ENCODE results near the gene TJAP1. TPM values are rescaled to one million over a fixed set of nuclear protein-coding genes. Genes with fewer than 3 reads are reported as not detected.

Gene TJAP1
- total RNA-seq, 1 donor from 2014 or later: 11.8 TPM

- DNase-seq: no peak
Observed at GRCh38 chr6:43540507-43540906, 63.1 kb downstream of the TJAP1 start.

- DNase-seq: no peak
Observed at GRCh38 chr6:43541774-43542471, 64.6 kb downstream of the TJAP1 start.

GRCh38 chr6:43544461-43544860 lies 67.1 kb downstream of the TJAP1 start:
- no peak for DNase-seq

- DNase-seq: no peak
Observed at GRCh38 chr6:43547222-43547621, 69.9 kb downstream of the TJAP1 start.

Small RNAs within 50 kb of the gene (small RNA-seq; reads per million reads assigned to genes)
- gene MIR6780B (ENCODE audit: low replicate concordance): not detected
- gene RF00426 (ENCODE audit: low replicate concordance): not detected
- gene RNU6-1113P (ENCODE audit: low replicate concordance): not detected

Other genes with a start within 250 kb of the TJAP1 start
- 26.3 TPM for gene DNPH1, start 248.1 kb upstream of the TJAP1 start, total RNA-seq
- 0.10 TPM for gene TTBK1, start 234.1 kb upstream of the TJAP1 start, total RNA-seq
- gene SLC22A7, start 179.3 kb upstream of the TJAP1 start, total RNA-seq: not detected
- 1.1 TPM for gene CRIP3, start 168.7 kb upstream of the TJAP1 start, total RNA-seq
- 10.3 TPM for gene ZNF318, start 107.9 kb upstream of the TJAP1 start, total RNA-seq
- 9.6 TPM for gene ABCC10, start 50.0 kb upstream of the TJAP1 start, total RNA-seq
- 2.7 TPM for gene DLK2, start 22.0 kb upstream of the TJAP1 start, total RNA-seq
- 0.20 TPM for gene LRRC73, start 32.8 kb downstream of the TJAP1 start, total RNA-seq
- gene YIPF3, start 39.4 kb downstream of the TJAP1 start, total RNA-seq: 49.7 TPM
- 23.5 TPM for gene POLR1C, start 39.5 kb downstream of the TJAP1 start, total RNA-seq
- 25.1 TPM for gene XPO5, start 98.5 kb downstream of the TJAP1 start, total RNA-seq
- gene POLH, start 98.6 kb downstream of the TJAP1 start, total RNA-seq: 9.8 TPM
- 34.8 TPM for gene GTPBP2, start 151.7 kb downstream of the TJAP1 start, total RNA-seq
- 14.1 TPM for gene MAD2L1BP, start 158.3 kb downstream of the TJAP1 start, total RNA-seq
- gene RSPH9, start 167.5 kb downstream of the TJAP1 start, total RNA-seq: 0.30 TPM
- 29.5 TPM for gene MRPS18A, start 210.2 kb downstream of the TJAP1 start, total RNA-seq

Data from skin of body (tissue), 3 donors.